ES-I3 (cell line): Measurements from ENCODE around the gene GLI3.

Experiments used
- H3K36me3 ChIP-seq: 2 replicates; pipeline ENCODE4 v1.6.1; 2013; ENCODE audit warnings: mild to moderate bottlenecking, low read length, control low read depth, moderate library complexity; ENCODE audit not compliant: insufficient read depth
- H3K4me1 ChIP-seq: 2 replicates; pipeline ENCODE4 v1.6.1; 2013; ENCODE audit warnings: mild to moderate bottlenecking, control low read depth, low read length; ENCODE audit not compliant: insufficient read depth
- H3K9ac ChIP-seq: 2 replicates; pipeline ENCODE4 v1.6.1; 2013; ENCODE audit warnings: low read depth, mild to moderate bottlenecking, low read length, moderate library complexity
- H3K9me3 ChIP-seq: 2 replicates; pipeline ENCODE4 v1.6.1; 2013; ENCODE audit warnings: mild to moderate bottlenecking, low read length, moderate library complexity; ENCODE audit not compliant: control insufficient read depth, insufficient read depth

The GLI3 gene

DNA sequence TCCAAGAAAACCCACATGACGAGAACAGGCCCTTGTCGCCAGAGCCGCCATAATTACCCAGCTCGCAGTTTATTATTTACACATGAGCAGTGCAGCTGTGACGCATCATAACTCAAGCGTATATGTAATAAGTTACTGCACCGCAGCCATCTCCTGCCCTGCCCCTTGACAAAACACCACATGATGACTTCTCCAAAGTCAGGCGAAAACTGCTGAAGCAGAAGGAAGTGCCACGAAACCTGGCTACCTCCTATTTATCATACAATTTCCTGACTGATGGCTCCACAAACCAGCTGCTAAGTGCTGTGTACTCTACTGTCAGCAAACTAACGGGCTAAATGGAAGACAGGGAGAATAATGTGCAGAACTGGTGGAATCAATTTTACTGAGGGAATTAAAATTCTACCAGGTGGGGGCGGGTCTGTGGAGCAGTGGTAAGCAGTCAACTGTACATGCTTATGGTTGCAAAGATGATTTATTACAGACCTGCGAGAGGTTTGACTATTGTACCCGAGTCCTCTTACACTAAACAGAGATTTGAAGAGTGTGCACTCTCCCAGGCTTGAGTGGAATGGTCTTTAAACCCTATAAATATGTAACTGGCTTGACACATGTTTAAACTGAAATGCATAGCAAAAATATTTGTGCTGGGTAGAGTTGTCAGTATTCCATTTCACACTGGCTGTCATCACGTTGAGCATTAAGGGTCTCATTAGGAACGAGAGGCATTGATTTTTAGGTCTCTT is 156.0 kb downstream of the GLI3 start:
- Histone ChIP-seq H3K4me1 (no peaks in the 10 kb centered on the region), H3K9ac (no peak overlapping the region), H3K9me3 (no peaks in the 10 kb centered on the region), H3K36me3 (no peaks in the 10 kb centered on the region; the same call in 1 of the 2 replicates)

DNA sequence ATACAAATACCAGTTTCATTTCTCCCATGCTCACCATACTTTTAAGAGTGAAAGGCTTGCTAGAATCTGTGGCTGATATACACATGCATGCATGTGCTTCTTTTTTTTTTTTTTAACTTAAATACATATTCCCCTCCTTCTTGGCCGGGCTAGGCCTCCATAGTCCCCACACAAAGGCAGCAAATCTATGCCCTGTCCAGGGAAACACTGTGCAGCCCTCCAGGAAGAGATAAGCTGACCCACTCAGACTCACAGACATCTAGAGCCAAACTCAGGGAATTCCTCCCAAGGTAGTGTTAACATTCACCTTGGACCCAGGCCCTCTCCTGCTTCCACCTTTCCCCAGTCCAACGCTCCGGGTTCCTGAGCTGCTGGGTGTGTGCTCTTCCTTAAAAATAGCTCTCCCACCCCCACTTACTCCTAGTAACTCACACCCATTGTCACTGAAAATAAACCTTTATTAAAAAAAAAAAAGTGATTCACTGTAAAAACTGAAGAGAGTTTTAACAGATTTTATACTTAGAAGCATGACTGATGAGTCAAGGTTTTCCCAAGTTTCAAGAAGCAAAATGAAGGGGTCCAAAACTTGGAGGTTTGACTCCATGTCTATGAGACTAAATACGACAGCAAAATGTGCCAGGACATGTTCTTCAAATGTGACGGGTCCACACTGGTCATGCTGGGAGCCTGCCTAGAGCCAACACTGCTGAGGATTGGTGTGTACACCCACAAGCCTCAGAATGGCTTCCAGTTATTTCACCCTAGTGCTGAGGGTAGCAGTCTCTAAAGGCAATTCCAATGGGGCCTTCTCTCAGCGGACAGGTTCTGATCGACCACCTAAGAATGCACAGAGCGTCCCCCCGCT is 159.5 kb downstream of the GLI3 start:
- Histone ChIP-seq H3K9ac (no peak overlapping the region), H3K4me1 (peaks cover 3% of the 10 kb centered on the region; the same call in 1 of the 2 replicates), H3K36me3 (no peaks in the 10 kb centered on the region), H3K9me3 (no peaks in the 10 kb centered on the region)

DNA sequence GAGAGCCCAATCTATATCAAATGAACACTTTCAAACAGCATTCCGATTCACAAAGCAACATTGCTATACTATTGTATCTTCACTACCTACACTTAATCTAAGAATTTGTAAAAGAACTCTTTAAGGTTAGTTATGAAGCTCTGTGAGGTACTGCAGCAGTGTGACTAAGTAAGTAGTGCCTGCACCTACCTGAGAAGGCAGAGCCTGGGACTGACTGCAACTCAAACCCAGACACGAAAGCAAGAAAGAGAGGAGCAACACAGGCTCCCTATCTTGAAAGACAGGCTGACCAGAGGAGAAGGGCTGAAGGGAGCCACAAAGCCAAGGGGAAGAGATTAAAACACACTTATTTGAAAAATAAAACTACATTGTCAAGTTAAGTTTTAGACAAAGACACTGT is 160.1 kb downstream of the GLI3 start:
- Histone ChIP-seq H3K36me3 (no peaks in the 10 kb centered on the region), H3K9me3 (no peaks in the 10 kb centered on the region), H3K4me1 (peaks cover 3% of the 10 kb centered on the region; the same call in 1 of the 2 replicates), H3K9ac (no peak overlapping the region)

DNA sequence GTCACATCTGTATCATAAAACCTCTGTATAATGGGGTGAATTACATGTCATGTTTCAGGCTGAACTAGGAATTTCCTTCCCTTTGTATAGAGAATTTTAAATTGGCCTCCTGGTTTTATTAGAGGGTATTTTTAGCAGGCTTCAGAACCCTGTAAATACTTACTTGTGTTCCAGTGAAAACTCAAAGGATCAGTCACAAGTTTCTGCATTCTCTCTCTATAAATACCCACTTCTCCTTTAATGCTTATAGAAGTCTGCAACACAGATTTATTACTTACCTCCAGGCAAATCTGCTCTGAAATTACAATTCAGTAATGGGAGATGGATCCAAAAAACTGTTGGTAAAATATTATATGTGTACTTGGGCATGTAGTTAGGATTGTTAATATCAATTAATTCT is 161.6 kb downstream of the GLI3 start:
- no peaks in the 10 kb centered on the region for H3K36me3 ChIP-seq
- no peaks in the 10 kb centered on the region for H3K9me3 ChIP-seq
- H3K4me1 ChIP-seq: peaks cover 3% of the 10 kb centered on the region; the same call in 1 of the 2 replicates
- H3K9ac ChIP-seq: no peak overlapping the region

DNA sequence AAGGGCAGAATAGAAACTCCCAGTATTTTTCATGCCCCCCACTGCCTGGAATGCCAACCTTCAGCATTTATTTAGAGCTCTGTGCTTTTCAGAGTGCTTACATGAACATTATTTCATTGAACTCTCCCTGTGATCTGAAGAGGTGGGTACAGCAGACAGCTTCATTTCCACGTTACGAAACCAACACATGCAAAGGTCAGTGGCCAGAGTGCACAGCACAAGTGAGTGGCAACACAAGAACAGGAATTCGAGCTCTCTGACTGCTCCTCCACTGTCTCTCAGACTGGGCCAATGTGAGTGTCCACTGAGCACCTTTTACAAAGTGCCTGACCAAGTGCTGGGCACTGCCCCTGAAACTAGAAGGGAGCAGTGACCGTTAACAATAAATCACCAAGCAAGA is 162.9 kb downstream of the GLI3 start:
- H3K9ac ChIP-seq: no peak overlapping the region
- H3K4me1 ChIP-seq: peaks cover 4% of the 10 kb centered on the region
- no peaks in the 10 kb centered on the region for H3K36me3 ChIP-seq
- no peaks in the 10 kb centered on the region for H3K9me3 ChIP-seq

DNA sequence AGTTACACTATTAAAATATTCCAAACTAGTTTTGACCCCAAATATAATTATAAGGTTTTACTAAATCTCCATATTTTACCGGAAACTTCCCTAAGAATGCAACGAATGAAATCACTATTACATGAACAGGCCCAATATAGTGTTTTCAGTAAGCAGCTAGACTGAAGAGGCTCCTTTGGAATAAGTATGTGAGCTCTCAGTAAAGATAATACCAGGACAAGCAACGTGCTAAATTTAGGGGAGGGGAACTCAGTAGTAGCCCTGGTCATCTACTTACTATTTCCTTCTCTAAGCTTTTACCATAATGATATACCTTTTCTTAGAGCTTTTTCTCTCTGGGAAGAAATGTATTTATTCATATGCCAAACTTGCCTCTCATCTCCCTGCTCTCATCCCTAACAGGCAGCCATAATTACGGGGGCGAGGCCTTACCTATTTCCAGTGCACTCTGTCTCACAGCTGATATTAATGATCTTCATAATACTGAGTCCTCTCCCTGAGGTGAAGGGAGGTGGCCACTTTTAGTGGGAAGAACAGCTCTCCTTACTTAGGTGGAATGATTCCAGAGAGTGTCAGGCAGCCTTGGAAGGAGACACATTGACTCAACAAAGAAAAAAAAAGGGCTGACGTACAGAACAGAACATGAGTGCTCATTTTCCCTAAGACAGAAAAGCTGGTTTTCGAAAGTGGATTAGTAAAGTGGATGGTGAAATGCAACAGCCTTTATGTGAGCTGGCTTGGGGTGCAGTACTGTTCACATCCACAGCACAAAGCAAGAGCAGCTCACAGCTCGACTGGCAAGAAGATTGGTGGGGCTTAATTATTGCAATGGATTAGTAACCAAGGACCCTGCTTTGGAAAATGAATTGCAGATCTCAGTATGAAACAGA is 165.4 kb downstream of the GLI3 start:
- H3K36me3 ChIP-seq: no peaks in the 10 kb centered on the region
- no peak overlapping the region for H3K9ac ChIP-seq
- H3K4me1 ChIP-seq: peaks cover 23% of the 10 kb centered on the region
- no peaks in the 10 kb centered on the region for H3K9me3 ChIP-seq

DNA sequence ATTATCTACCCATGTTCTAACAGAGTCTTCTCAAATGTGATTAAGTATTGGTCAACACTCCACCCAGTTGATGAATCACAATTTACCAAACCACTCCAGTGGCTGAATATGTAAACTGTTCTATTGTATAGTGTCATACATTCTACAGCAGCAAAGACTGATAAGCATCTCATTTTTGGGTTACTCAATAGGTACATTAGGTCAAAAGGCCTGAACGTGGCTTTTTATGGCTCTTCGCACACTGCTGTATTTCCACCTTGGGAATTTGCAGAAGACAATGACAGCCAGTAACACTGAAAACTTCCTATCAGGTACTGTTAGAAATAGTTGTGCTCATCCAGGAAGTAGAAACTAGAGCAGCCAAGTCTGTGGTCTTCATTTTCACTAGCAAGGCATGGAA is 166.9 kb downstream of the GLI3 start:
- Histone ChIP-seq H3K9me3 (no peaks in the 10 kb centered on the region), H3K4me1 (peaks cover 33% of the 10 kb centered on the region), H3K36me3 (no peaks in the 10 kb centered on the region), H3K9ac (no peak overlapping the region)

DNA sequence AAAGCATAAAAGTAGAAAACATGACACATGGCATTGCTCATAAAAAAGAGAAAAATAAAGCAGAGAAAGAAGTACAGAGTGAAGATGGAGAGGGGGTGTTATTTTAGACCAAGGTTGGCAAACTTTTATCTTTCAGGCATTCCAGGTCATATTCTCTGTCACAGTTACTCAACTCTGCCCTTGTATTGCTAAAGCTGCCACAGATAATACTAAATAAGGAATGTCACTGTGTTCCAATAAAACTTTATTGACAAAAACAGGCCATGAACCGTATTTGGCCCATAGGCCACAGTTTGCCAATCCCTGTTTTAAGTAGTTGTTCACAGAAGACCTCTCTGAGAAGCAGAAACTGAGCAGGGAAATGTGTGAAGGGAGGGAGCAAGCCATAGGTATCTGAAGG is 167.4 kb downstream of the GLI3 start:
- H3K4me1 ChIP-seq: peaks cover 33% of the 10 kb centered on the region
- no peaks in the 10 kb centered on the region for H3K36me3 ChIP-seq
- no peaks in the 10 kb centered on the region for H3K9me3 ChIP-seq
- no peak overlapping the region for H3K9ac ChIP-seq

DNA sequence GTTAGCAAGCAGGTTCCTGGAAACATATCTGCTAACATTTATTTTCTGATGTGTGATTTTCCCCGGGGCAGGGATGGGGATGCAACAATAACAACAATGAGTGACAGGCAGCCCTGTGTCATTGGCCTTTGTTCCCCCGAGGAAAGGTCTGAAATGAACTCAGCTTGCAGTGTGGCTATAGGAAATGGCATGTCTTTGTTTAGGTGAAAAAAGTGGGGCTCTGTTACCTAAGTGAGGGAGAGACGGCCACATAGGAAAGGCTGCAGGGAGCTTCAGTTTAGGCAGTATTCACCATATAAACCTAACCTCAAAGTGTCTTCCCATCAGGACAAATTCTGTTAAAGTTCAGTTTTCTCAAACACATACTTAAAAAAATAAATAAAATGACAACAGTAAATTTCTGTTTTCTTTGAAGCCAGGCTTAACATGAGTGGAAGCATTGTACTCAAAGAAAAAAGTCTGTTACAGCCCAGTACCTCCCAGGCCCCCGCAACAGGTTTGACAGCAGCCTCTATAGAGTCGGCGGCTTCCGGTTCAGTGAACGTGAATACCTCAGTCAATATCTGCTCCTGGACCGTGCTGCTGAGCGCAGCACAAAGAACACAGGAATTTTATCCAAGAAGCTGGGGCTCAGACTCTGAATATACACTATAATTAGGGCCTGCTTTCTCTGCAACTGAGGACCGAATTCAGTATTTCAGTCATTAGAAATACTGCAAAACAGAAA is 168.3 kb downstream of the GLI3 start:
- peaks cover 33% of the 10 kb centered on the region for H3K4me1 ChIP-seq
- H3K36me3 ChIP-seq: no peaks in the 10 kb centered on the region
- no peaks in the 10 kb centered on the region for H3K9me3 ChIP-seq
- H3K9ac ChIP-seq: no peak overlapping the region

DNA sequence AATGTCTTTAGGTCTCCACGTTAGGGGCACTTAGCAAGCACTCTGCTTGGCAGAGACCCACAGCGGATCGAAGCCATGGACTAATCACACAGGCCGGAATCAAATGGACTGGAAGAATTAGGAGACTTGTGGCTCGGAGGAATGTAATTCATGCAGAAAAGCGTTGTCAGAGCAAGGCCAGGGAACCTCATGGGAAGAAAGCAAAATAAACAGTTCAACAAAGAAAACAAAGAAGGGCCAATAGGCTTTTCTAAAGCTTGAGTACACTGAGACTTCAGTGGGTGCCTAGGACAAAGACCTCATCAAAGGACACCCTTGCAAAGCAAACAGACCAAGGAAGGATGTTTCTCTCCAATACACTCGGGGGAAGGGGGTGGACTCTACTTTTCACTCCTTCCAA is 171.1 kb downstream of the GLI3 start:
- Histone ChIP-seq H3K36me3 (no peaks in the 10 kb centered on the region), H3K9ac (no peak overlapping the region), H3K9me3 (no peaks in the 10 kb centered on the region), H3K4me1 (peaks cover 30% of the 10 kb centered on the region)

DNA sequence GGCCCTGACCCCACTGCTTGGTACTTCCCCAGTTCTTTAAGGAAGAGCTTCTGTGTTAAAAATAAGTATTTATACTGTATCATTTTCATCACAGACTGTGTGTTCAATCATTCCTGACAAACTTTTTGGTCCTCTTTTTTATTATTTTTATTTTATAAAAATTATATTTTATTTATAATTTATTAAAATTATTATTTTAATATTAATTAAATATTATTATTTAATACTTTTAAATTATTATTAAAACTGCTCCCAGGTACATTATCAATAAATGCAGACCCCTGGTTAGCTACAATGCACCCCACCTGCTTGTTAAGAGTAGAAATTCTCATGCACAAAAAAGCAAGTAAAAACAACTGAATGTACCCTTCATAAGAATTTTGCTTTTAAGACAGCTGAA is 172.0 kb downstream of the GLI3 start:
- H3K4me1 ChIP-seq: peaks cover 30% of the 10 kb centered on the region
- H3K9me3 ChIP-seq: no peaks in the 10 kb centered on the region
- H3K9ac ChIP-seq: no peak overlapping the region
- H3K36me3 ChIP-seq: no peaks in the 10 kb centered on the region

DNA sequence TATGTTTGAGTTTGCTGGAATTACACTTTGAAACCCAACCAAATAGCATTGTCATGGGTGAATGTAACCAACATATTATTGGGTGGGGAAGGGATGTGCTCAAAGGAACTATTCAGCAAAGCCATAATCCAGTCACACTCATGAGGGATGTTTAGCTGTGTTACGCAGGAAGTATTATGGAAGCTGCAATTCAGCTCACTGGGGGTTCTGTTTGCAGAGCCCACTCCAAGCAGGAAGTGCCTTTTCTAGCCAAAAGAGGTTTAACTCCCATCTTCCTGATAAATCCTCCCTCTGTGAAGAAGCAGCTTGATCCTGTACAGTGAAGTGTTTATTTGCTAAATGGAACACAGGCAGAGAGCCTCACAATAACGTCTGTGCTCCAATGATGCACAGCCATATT is 172.5 kb downstream of the GLI3 start:
- no peaks in the 10 kb centered on the region for H3K36me3 ChIP-seq
- no peaks in the 10 kb centered on the region for H3K9me3 ChIP-seq
- peaks cover 30% of the 10 kb centered on the region for H3K4me1 ChIP-seq
- H3K9ac ChIP-seq: no peak overlapping the region

DNA sequence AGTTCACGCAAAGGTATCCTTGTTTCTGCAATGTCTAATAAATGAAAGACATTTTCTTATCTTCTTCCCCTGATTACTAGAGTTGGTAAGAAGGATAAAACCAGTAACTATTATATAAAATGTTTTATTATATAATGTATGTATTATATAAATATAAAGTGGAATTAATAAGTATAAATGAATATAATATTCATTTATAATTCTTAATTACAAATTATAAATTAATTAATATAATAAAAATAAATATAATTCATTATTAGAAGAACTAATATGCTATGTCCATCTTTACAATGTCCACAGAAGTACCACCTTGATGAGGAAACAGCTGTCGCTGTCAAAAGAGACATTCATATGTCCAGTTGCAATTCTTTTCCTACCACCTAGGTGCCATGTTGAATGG is 177.7 kb downstream of the GLI3 start:
- no peaks in the 10 kb centered on the region for H3K4me1 ChIP-seq
- H3K36me3 ChIP-seq: no peaks in the 10 kb centered on the region
- no peak overlapping the region for H3K9ac ChIP-seq
- H3K9me3 ChIP-seq: no peaks in the 10 kb centered on the region

DNA sequence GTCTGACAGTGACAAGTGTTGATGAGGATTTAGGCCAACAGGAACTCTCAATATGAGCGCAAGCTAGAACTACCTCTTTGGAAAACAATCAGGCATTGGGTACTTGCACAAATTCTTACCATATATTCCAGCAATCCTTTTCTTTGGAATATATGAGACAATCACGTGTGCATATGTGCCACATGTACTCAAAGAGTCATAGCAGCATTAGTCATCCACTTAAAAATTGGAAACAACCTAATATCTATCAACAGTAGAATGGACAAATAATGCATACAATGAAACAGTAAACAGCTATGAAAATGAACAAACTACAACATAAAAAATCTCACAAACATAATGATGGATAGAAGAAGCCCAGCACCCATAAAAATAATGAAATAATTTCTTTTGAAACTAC is 179.7 kb downstream of the GLI3 start:
- H3K9me3 ChIP-seq: no peaks in the 10 kb centered on the region
- H3K9ac ChIP-seq: no peak overlapping the region
- no peaks in the 10 kb centered on the region for H3K4me1 ChIP-seq
- no peaks in the 10 kb centered on the region for H3K36me3 ChIP-seq
